GM19025 (cell line): ENCODE data around the gene RGS9.
"Not testable (repeated sequence)": the region's sequence is repeated elsewhere in the genome, so short reads cannot be mapped to it uniquely, and the experiment has no call there.

ENCODE experiments used
- ATAC-seq: cut with Tn5 transposase; IDR thresholded peaks from one replicate; pipeline ENCODE4 v1.9.1; 2021; ENCODE audit warnings: mild to moderate bottlenecking, low read depth, moderate library complexity; ENCODE audit not compliant: unreplicated experiment

Gene RGS9

DNA sequence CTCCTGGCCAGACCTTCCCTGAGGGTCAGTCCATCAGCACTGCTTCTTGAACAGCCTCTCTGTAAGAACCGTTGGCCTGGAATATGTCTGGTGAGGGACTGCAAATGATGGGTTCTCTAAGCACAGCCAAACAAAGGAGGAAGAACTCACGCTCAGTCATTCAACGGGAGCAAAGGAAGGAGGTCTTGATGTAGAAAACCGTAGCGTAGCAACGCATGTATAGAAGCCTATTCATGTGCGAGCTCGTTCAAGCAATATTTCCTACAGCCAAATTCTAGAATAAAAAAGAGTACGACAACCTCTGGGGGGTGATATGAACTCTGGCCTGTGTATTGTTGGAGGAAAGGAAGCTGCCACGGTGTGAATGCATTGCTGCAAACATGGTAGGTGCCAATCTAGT is 64.2 kb downstream of the RGS9 start:
- no peak for ATAC-seq

DNA sequence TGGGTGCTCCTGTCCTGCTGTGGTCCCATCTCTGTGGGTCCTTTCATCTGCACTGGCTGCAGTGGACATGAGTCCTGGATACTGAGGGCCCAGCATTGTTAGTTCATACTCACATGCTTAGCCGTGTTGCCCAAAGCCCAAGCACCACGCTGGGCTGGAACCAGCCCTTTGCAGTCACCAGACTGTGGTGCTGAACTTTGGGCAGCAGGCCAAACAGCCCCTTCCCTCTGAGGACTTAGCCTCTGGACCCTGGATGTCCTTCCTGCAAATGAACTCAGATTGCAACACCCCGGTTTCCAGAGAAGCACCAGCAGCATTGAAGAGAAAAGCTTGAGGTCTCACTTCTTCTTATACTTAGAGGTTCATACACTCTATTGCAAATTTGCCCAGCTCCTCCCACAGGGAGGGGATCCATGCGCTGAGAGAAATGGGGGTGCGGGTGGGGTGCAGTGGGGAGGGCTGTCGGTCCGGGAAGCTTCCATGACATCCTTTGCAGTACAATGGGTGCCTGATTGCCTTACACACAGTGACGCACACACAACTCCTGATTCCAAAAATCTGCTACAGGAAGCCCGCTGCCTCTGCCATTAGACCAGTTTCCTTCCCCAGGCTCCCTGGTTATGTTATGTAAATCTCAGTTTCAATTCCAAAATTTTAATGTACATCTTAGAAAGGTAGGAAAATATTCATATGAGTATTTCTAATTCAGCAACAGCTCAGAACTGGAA is 65.8 kb downstream of the RGS9 start:
- ATAC-seq = no peak

DNA sequence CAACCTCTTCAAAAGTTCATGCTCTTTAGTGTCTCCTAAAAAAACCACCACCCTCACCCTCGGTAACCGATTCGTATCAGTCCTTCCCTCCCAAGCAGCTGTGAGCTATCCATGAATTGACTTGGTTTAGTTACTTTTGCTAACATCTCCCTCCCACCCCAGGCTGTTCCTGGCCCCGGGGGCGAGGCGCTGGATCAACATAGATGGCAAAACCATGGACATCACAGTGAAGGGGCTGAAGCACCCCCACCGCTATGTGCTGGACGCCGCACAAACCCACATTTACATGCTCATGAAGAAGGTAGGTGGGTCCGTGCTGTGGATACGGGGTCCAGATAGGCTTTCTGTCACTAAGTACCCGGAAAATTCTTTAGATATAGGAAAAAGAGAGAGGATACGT is 66.8 kb downstream of the RGS9 start:
- ATAC-seq = no peak

DNA sequence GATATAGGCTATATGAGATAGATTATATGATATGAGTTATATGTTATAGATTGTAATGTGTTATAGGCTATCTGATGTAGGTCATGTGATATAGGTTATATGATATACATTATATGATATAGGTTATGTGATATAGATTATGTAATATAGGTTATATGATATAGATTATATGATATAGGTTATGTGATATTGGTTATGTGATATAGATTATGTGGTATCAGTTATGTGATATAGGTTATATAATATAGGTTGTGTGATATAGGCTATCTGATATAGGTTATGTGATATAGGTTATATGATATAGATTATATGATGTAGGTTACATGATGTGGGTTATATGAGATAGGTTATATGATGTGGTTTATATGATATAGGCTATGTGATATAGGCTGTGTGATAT is 68.5 kb downstream of the RGS9 start:
- no peak for ATAC-seq

DNA sequence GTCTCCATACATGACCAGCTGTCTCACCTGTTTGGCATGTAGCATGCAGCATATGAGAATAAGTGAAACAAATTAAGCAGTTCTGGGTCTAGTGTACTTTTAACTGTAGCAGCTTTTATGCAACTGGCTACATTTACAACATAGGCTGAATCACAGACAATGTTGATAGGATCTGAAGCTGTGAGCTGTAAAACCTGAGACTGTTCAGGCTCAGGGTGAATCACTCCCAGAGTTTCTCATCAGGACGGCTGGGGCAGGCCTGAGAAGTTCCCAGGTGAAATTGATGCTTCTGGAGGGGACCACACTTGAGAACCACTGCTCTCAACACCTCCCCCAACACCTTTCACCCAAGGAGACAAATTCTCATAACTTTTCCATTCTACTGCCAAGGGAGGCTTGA is 70.3 kb downstream of the RGS9 start:
- not testable (repeated sequence) for ATAC-seq

DNA sequence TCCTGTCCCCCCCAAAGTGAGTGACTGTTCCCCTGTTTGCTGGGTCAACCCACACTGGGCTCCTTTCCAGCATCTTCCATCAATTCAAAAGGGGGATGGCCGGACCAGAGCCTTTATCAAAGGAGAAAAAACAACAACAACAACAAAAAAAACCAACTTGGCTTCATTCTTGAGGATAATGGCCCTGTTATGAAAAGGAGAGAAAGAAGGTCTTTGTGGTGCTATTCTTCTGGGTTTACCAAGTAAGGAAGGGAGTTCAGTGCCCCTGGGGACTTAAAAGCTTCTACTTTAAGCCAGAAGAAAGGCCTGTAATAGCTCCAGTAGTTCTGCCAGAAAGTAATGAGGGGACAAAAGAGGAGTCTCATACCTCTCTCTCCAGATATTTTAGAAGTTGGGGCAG is 71.5 kb downstream of the RGS9 start:
- ATAC-seq = no peak

DNA sequence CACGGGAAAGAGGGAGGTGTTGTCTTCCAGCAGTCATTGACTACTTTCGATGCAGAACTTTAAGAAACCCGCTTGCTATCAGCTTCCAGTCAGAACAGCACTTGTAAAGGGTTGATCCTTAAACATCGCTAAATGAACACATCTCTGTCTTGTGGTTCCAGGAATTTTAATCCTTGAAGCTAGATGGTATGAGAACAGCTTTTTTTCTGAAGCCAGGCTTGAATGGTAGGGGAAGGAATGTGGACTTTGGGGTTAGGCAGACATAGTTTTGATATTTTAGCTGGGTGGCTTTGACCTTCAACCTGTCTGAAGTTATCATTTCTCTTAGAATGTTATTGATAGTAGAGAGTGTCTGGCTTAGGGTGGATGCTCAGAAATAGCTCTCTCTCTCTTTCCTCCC is 81.1 kb downstream of the RGS9 start:
- ATAC-seq = no peak

DNA sequence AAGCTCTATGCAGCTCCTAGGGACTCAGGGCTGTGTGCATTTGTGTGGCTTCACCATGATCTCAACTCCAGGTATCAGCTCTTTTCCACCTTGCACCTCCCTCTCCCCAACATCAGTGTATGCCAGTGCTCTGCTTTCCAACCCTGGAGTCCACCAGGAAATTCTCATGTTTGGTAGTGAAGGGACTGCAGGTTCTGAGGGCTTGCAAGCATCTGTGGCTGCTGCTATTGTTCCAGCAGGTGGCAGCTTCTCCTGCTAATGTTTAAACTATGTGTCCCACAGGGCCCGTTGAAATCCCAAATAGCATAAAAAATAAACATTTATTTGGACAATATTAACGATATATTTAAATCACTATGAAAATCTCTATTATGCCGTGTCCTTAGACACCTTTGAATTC is 82.0 kb downstream of the RGS9 start:
- ATAC-seq = no peak

DNA sequence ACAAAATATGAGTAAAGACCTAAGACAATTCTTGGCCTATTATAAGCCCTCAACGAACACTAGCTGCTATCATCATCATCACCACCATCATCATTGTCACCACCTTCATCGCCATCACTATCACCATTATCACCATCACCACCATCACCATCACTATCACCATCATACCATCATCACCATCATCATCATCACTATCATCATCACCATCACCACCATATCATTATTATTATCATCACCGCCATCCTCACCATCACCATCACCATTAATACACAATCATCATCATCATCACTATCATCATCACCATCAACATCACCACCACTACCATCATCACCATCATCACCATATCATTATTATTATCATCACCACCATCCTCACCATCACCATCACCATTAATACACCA is 82.5 kb downstream of the RGS9 start:
- no peak for ATAC-seq

DNA sequence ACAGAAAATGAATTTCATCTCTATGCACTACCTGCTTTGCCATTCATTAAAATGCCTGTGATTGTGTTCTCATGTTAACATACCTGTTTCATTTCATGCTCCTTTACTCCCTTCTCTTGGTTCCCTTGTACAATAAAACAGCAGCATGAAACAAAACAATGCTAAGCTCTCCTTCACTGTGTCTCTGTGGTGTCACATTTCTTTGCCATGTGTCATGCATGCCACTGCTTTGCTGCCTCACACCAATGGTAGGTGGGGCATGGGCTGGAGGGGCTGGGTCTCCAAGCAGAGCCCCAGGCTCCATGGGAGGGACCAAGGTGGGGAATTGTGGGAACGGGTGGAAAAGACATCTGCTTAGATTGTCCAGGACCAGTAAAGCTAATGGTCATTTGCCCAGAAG is 83.6 kb downstream of the RGS9 start:
- no peak for ATAC-seq

DNA sequence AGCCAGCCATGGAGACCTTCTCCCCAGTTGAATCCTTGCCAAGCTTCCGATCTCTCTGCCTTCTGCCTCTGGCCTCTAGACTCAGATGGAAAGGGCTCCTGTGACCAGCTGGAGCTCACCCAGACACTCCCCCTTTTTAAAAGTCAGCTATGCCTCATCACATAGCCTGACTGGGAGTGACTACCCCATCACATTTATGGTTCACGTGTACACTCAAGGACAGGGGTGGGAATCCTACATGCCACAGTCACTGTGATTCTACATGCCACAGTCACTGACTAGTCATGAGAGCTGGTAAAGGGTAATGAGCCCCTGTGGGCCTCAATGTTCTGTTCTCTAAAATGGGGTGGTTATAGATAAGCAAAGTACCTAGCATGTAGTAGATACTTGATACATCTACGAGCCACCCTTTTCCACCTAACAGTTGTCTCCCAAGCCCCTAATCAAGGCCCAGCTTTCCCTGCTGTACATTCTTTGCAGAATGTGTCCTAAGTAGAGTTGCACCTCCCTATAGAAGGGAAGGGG is 85.1 kb downstream of the RGS9 start:
- ATAC-seq = no peak

DNA sequence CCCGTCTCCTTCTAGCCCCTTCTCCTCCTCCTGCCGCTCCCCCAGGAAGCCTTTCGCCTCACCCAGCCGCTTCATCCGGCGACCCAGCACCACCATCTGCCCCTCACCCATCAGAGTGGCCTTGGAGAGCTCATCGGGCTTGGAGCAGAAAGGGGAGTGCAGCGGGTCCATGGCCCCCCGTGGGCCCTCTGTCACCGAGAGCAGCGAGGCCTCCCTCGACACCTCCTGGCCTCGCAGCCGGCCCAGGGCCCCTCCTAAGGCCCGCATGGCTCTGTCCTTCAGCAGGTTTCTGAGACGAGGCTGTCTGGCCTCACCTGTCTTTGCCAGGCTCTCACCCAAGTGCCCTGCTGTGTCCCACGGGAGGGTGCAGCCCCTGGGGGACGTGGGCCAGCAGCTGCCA is 87.9 kb downstream of the RGS9 start:
- ATAC-seq = no peak

DNA sequence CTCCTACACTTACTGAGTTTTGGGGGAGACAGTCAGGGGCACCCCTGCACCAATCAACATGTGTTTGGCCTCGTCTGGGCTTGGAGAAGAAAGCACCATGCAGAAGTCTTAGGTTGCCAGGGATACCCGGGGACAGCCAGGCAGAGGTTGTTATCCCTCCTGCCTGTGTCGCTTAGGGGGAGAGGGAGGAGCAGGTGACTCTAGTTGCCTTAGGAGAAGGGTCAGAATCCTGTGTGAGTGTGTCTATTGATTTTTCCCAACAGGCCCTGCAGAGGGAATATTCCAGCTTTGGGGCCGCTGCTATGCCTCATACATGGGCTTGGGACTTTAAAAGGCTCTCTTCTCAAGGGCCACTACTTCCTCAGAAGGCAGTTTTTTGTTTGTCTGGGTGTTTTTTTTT is 89.1 kb downstream of the RGS9 start:
- ATAC-seq = no peak

DNA sequence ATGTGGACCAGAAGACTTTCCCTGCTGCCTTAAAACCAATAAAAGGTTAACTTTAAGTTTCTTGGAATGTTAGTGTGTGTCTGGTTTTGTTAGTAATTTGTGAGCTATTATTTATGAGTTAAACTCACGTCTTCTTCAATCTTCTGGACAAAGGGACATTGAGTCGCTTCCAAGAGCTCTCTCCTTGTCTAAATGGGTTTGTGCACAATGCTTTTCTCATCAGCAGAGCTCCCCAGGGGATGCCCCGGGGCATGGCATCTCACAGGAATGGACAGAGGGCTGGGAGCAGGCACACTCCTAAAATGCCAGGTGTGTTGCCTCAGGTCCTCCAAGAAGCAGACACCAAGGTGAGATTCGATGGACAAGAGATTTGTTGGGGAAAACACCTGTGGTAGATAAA is 90.5 kb downstream of the RGS9 start:
- ATAC-seq = no peak

DNA sequence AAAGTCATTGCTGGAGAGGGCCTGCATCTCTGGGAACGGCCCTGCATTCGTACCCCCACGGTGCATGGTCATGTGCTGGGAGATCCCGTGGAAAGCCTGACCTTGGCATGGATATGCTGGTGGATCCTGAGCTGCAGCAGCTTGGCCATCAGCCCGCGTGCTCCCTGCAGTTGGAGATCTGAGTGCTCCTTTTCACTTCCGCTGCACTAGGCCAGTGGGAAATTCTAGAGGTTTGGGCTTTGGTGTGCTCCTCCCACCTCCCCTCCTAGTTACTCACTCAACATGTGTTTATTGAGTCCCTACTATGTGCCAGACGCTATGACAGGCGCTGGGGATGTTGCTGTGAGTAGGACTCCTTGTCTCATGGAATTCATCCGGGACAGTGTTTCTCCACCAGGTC is 91.1 kb downstream of the RGS9 start:
- no peak for ATAC-seq

DNA sequence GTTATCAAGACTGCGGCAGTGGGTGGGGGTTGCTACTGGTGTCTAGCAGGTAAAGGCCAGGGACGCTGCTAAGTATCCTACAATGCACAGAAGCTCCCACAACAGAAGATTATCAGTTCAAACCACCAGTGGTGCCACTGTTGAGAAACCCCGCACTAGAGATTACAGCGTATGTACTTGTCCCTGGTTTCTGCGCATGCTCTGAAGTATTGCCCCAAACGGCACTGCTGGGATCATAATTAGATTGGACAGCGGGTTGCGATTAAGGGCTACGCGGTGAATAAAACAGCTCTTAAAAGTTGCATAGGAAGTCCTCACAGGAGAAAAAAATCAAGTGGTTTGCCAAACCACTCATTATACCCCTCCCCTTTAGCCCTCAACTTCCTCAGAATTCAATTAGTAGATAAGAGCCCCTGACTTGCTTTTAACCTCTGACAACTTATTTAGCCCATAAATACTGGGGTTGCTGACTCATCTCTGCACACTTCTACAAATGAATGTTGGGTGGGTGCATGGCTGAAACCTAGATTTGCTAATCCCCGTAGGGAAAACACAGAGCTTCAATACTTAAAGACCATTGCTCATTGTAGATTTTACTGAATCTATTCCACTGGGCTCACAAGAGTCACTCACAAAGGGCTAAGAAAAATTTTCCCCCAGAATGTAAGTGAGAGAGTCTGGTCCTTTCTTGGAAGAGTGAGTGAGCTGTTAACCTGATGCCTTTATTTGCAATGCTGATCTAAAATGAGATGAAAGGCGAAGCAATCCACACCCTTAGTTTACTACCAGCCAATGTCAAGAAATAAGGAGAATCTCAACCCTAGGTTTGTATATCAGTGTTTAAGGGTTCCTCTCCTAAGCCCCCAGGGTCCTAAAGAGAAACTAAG is 91.8 kb downstream of the RGS9 start:
- no peak for ATAC-seq

DNA sequence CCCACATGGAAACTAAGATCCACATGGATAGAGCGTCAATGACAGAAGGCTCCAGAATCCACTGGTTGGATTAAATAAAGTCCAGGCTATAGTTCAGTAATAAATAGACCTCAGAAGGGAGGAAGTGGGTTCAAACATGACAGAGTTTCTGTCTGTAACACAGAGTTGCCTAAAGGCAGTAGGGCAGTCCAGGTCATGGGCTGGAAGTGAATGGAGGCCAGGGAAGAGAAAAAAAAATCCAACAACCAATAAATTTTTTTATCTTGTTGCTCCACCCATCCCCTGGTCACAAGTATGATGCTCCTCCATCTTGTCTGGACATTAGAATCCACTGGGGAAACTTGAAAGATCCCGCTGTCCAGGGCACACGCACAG is 92.4 kb downstream of the RGS9 start:
- ATAC-seq = no peak

DNA sequence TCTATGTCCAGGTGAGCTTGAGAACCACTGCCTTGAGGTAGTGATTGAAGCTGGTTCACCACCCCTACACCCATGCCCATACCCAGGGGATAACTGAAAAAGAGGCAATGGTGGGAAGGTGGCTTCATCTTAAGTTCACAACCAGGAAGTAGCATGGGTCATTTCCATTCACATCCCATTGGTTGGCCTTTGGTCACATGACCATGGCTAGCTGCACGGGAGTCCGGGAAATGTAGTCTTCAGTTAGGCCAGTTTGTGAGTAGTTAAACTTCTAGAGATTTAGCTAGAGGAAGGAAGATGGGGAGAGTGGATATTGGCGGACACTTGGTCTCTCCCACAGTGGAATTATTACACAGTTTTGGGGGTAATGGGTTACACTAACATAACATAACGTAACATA is 92.9 kb downstream of the RGS9 start:
- ATAC-seq = no peak

DNA sequence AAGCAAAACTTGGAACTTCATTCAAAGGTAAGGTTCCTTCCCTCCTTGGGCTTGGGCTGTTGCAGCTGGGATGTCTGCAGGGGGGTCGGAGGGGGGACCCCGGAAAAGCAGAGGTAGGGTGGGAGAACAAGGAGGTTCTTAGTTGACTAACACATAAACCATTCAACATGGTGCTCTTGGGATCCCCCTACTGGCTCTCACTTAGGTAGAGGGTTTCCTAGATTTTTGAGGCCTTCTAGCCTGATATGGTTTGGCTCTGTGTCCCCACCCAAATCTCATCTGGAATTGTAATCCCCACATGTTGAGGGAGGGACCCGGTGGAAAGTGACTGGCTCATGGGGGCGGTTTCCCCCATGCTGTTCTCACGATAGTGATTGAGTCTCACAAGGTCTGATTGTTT is 93.9 kb downstream of the RGS9 start:
- ATAC-seq = no peak

DNA sequence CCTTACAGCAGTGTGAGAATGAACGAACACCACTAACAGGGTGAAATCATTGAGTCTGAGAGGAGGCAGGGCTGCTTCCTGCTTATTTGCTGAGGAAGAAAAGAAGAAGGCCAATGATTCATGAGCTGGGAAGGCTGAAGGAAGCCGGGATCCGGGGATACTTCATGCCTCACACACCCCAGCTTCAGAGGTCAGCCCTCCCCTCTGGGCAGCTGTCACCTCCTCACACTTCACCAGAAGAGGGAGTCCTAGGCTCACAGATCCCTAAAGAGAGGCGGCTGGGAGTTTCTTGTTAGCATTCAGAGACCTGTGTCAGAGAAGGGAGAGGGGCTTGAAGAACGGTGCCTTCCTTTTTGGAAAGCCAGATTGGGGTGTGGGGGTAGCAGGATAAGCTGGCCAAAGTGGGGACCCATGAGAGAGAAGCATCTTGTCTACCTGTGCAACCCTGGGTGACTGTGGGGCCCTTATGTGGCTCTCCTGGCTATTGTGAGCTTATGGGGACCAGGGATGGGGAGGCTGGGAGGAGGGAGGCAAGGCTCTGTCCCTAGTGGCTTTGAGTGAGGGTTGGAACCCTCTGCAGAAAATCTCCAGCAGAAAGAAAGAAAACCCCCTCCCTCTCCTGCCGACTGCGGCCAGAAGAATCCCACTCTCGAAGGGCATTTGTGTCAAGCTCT is 94.6 kb downstream of the RGS9 start:
- no peak for ATAC-seq

DNA sequence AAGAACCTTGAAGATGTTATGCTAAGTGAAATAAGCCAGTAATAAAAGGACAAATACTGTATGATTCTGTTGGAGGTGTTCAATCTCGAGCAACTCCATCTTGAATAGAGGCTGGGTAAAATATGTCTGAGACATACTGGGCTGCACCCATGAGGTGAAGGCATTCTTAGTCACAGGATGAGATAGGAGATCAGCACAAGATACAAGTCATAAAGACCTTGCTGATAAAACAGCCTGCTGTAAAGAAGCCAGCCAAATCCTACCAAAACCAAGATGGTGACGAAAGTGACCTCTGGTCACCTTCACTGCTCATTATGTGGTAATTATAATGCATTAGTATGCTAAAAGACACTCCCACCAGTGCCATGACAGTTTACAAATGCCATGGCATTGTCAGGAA is 98.1 kb downstream of the RGS9 start:
- ATAC-seq = no peak
